ENCODE measurements around the gene ZC3H15. TPM values are rescaled to one million over a fixed set of nuclear protein-coding genes. Genes with fewer than 3 reads are reported as not detected.

ZC3H15 gene
- total RNA-seq = 62.4 and 63.8 TPM in 2 replicates

GRCh38 chr2:186485871-186486650 is at the start of gene ZC3H15:
Gene ZC3H15, plus strand, starts transcription at chr2:186486260. Its CDS starts 123 bp downstream, at chr2:186486383.

Other genes starting within 250 kb of the ZC3H15 start
- gene ITGAV, start 103.8 kb downstream of the ZC3H15 start, total RNA-seq = 117 and 210 TPM in 2 replicates
- gene FAM171B, start 207.8 kb downstream of the ZC3H15 start, total RNA-seq = 22.8 and 32.0 TPM in 2 replicates

Measured in bronchial smooth muscle cell (primary cell).